Fibroblast of lung (primary cell): ENCODE measurements around the gene DUSP8. TPM values are rescaled to one million over a fixed set of nuclear protein-coding genes. Genes with fewer than 3 reads are reported as not detected.
"Not testable (repeated sequence)": the region's sequence is repeated elsewhere in the genome, so short reads cannot be mapped to it uniquely, and the experiment has no call there.

Experiments used
- DNase-seq, 2 donors: peaks; one replicate each; pipeline versions ENCODE4 v3.0.0 to v3.0.0-alpha.2; 2010; ENCODE audit warnings: low read depth in 2 of 2
- H2AFZ ChIP-seq: 2 replicates; pipeline ENCODE4 v1.5.1; 2012; ENCODE audit warnings: low read length, control low read depth, inconsistent platforms
- H3K27ac ChIP-seq: 2 replicates; pipeline ENCODE4 v1.5.1; 2011; ENCODE audit warnings: low read length, control low read depth; ENCODE audit not compliant: insufficient read depth
- H3K27me3 ChIP-seq: 2 replicates; pipeline ENCODE4 v1.5.1; 2011; ENCODE audit warnings: mild to moderate bottlenecking, low read length; ENCODE audit not compliant: control insufficient read depth, insufficient read depth
- H3K36me3 ChIP-seq: 2 replicates; pipeline ENCODE4 v1.5.1; 2011; ENCODE audit warnings: low read length; ENCODE audit not compliant: control insufficient read depth, insufficient read depth
- H3K4me1 ChIP-seq: 2 replicates; pipeline ENCODE4 v1.5.1; 2011; ENCODE audit warnings: low read length; ENCODE audit not compliant: control insufficient read depth, insufficient read depth; ENCODE audit errors: extremely low read depth
- H3K4me2 ChIP-seq: 2 replicates; pipeline ENCODE4 v1.5.1; 2011; ENCODE audit warnings: low read length, control low read depth; ENCODE audit not compliant: insufficient read depth; ENCODE audit errors: extremely low read depth
- H3K4me3 ChIP-seq, 4 experiments: fragments of 200-600 bp in 1 of 4; sonication (generic) in 1 of 4; replicated peaks in 1 of 4; 2 replicates each; pipeline ENCODE4 v1.5.1; 2011 to 2016; ENCODE audit warnings: low read length in 4 of 4, low read depth in 3 of 4, mild to moderate bottlenecking in 3 of 4, control low read depth in 2 of 4, inconsistent platforms in 1 of 4, mixed read lengths in 1 of 4; ENCODE audit not compliant: insufficient read depth in 1 of 4; ENCODE audit errors: control extremely low read depth in 1 of 4
- H3K79me2 ChIP-seq: 2 replicates; pipeline ENCODE4 v1.5.1; 2012; ENCODE audit warnings: mild to moderate bottlenecking, low read length, inconsistent platforms; ENCODE audit not compliant: control insufficient read depth, insufficient read depth
- H3K9ac ChIP-seq: 2 replicates; pipeline ENCODE4 v1.5.1; 2011; ENCODE audit warnings: mild to moderate bottlenecking, low read length, control low read depth; ENCODE audit not compliant: insufficient read depth
- H3K9me3 ChIP-seq: 2 replicates; pipeline ENCODE4 v1.5.1; 2012; ENCODE audit warnings: low read depth, low read length; ENCODE audit not compliant: control insufficient read depth, insufficient read depth
- H4K20me1 ChIP-seq: 2 replicates; pipeline ENCODE4 v1.5.1; 2011; ENCODE audit warnings: low read length; ENCODE audit not compliant: control insufficient read depth, insufficient read depth; ENCODE audit errors: extremely low read depth
- CTCF ChIP-seq, 2 donors: IDR thresholded peaks in 1 of 2; conservative IDR thresholded peaks in 1 of 2; 1 replicate in 1 of 2; 2 replicates in 1 of 2; pipeline ENCODE4 v1.5.1; 2011 to 2012; ENCODE audit warnings: low read length in 2 of 2, control low read depth in 1 of 2, inconsistent platforms in 1 of 2, low read depth in 1 of 2, mild to moderate bottlenecking in 1 of 2
- EZH2 ChIP-seq: IDR thresholded peaks from 2 replicates; pipeline ENCODE4 v1.5.1; 2012; ENCODE audit warnings: low read length, control low read depth, mild to moderate bottlenecking; ENCODE audit errors: missing control alignments
- polyA plus RNA-seq, 2 donors: library from polyadenylated mRNA; depleted of rRNA in 1 of 2; stranded (reverse) in 1 of 2; unstranded in 1 of 2; fragments of >200 nt; gene quantifications; 2 replicates each; pipeline ENCODE4 v1.2.1, GENCODE V29; 2011 to 2012; ENCODE audit warnings: missing spikeins in 1 of 2
- total RNA-seq: library from RNA; depleted of rRNA; stranded (reverse); fragments of >200 nt; gene quantifications from 2 replicates; pipeline ENCODE4 v1.2.1, GENCODE V29; 2014

DUSP8 gene
- total and polyA plus RNA-seq, 2 donors (not counting 1 experiment from before 2014, with no cell fraction given) = 0.62 to 0.66 TPM

GRCh38 chr11:1595994-1596575, 24.0 kb upstream of the DUSP8 start:
- not testable (repeated sequence) for H3K27me3 ChIP-seq, H2AFZ ChIP-seq
- TF ChIP-seq CTCF (conservative IDR thresholded peaks at IDR 0.05 in 1 of 2, IDR thresholded peaks at IDR 0.05 in 1 of 2; ENCODE audit: low read depth in 1 of 2, low read length in 2 of 2) = peak in 1 of 2 donors; percentile 18

GRCh38 chr11:1592628-1593027, 20.6 kb upstream of the DUSP8 start:
- no peaks in the 10 kb centered on the region for H3K79me2 ChIP-seq
- H3K27ac ChIP-seq = no peak overlapping the region
- no peak for TF ChIP-seq CTCF (conservative IDR thresholded peaks at IDR 0.05 in 1 of 2, IDR thresholded peaks at IDR 0.05 in 1 of 2; ENCODE audit: low read depth in 1 of 2, low read length in 2 of 2)
- no peak for TF ChIP-seq EZH2
- no peak overlapping the region for H3K9ac ChIP-seq
- DNase-seq = no peak
- H2AFZ ChIP-seq = no peak overlapping the region
- H3K27me3 ChIP-seq = peaks cover 9% of the 10 kb centered on the region
- H3K9me3 ChIP-seq = no peaks in the 10 kb centered on the region
- H3K4me3 ChIP-seq = no peak overlapping the region
- H3K36me3 ChIP-seq = no peaks in the 10 kb centered on the region
- H4K20me1 ChIP-seq = no peaks in the 10 kb centered on the region
- H3K4me1 ChIP-seq = no peaks in the 10 kb centered on the region
- H3K4me2 ChIP-seq = no peak overlapping the region

More at GRCh38 chr11:1595994-1596575, 24.0 kb upstream of the DUSP8 start:
- H3K27ac ChIP-seq, H3K4me3 ChIP-seq, H4K20me1 ChIP-seq, H3K79me2 ChIP-seq, H3K4me1 ChIP-seq, DNase-seq, H3K4me2 ChIP-seq, H3K9me3 ChIP-seq, H3K36me3 ChIP-seq, H3K9ac ChIP-seq: not testable (repeated sequence)

GRCh38 chr11:1589996-1590395, 17.9 kb upstream of the DUSP8 start:
- DNase-seq = no peak
- H3K9me3 ChIP-seq = no peaks in the 10 kb centered on the region
- no peak overlapping the region for H3K27ac ChIP-seq
- H3K4me2 ChIP-seq = no peak overlapping the region
- no peaks in the 10 kb centered on the region for H4K20me1 ChIP-seq
- H3K79me2 ChIP-seq = no peaks in the 10 kb centered on the region
- no peaks in the 10 kb centered on the region for H3K4me1 ChIP-seq
- H3K36me3 ChIP-seq = no peaks in the 10 kb centered on the region
- H3K9ac ChIP-seq = no peak overlapping the region
- TF ChIP-seq EZH2 (no peak), CTCF (conservative IDR thresholded peaks at IDR 0.05 in 1 of 2, IDR thresholded peaks at IDR 0.05 in 1 of 2; ENCODE audit: low read depth in 1 of 2, low read length in 2 of 2) (no peak)
- H2AFZ ChIP-seq = no peak overlapping the region
- H3K27me3 ChIP-seq = peaks cover 6% of the 10 kb centered on the region
- no peak overlapping the region for H3K4me3 ChIP-seq

- not testable (repeated sequence) for H4K20me1 ChIP-seq, H3K9me3 ChIP-seq, H3K9ac ChIP-seq, H3K4me2 ChIP-seq, H3K79me2 ChIP-seq, H3K27ac ChIP-seq, DNase-seq, H3K27me3 ChIP-seq, H3K4me3 ChIP-seq, H3K4me1 ChIP-seq, H2AFZ ChIP-seq, H3K36me3 ChIP-seq
Observed at GRCh38 chr11:1589191-1589963, 17.3 kb upstream of the DUSP8 start.
